K562 (cell line): ENCODE measurements around the gene DNAJC1. TPM values are rescaled to one million over a fixed set of nuclear protein-coding genes. Genes with fewer than 3 reads are reported as not detected.
A peak's percentile ranks its signal among the peaks of the same experiment; 100 is the strongest.

ENCODE experiments used
- GABPA ChIP-seq: fragments of 200-800 bp; sonication (Bioruptor generic); conservative IDR thresholded peaks from 2 replicates; pipeline ENCODE4 v1.6.1; 2016; ENCODE audit warnings: low read depth, missing genetic modification characterization, missing compliant biosample characterization
- HEY1 ChIP-seq: fragments of 250-450 bp; sonication (Bioruptor Pico); IDR thresholded peaks from 2 replicates; pipeline ENCODE4 v1.5.0; 2020; ENCODE audit warnings: mild to moderate bottlenecking, moderate library complexity, borderline replicate concordance
- HMBOX1 ChIP-seq: sonication (generic); IDR thresholded peaks from 2 replicates; pipeline ENCODE4 v1.6.1; 2016
- HNRNPLL ChIP-seq: fragments of 200-400 bp; formaldehyde crosslinking; IDR thresholded peaks from 2 replicates; pipeline ENCODE4 v1.6.1; 2017; ENCODE audit warnings: low read length, low read depth, mild to moderate bottlenecking; ENCODE audit not compliant: poor library complexity, severe bottlenecking
- MAFK ChIP-seq: IDR thresholded peaks from 2 replicates; pipeline ENCODE4 v1.6.1; 2011; ENCODE audit warnings: low read length, improper control_type of control experiment
- MTA2 ChIP-seq: fragments of 450-650 bp; IDR thresholded peaks from 2 replicates; pipeline ENCODE4 v1.6.1; 2016; ENCODE audit warnings: low read depth
- NFYB ChIP-seq: IDR thresholded peaks from 2 replicates; pipeline ENCODE4 v1.6.1; 2011; ENCODE audit warnings: mild to moderate bottlenecking, moderate library complexity; ENCODE audit not compliant: insufficient read length; ENCODE audit errors: extremely low read depth
- PRDM10 ChIP-seq: fragments of 450-650 bp; IDR thresholded peaks from 2 replicates; pipeline ENCODE4 v1.6.1; 2018; ENCODE audit not compliant: partially characterized antibody
- PTBP1 ChIP-seq: fragments of 200-400 bp; formaldehyde crosslinking; IDR thresholded peaks from 2 replicates; pipeline ENCODE4 v1.6.1; 2017; ENCODE audit warnings: low read depth, low read length
- RB1 ChIP-seq: fragments of 450-650 bp; IDR thresholded peaks from 2 replicates; pipeline ENCODE4 v1.6.1; 2017; ENCODE audit warnings: low read depth, mild to moderate bottlenecking
- SP1 ChIP-seq: sonication (generic); formaldehyde crosslinking; IDR thresholded peaks from 2 replicates; pipeline ENCODE4 v1.8.1; 2022; ENCODE audit warnings: mild to moderate bottlenecking, missing genetic modification reagents
- U2AF2 ChIP-seq: fragments of 200-400 bp; formaldehyde crosslinking; optimal IDR thresholded peaks from 2 replicates; pipeline ENCODE3; 2017; ENCODE audit warnings: low read depth, mild to moderate bottlenecking, low read length
- XRCC4 ChIP-seq: IDR thresholded peaks from one replicate; pipeline ENCODE4 v1.6.1; 2011; ENCODE audit not compliant: insufficient read depth, insufficient read length; ENCODE audit errors: extremely low read depth
- ZNF253 ChIP-seq: fragments of 250-450 bp; sonication (Bioruptor Pico); conservative IDR thresholded peaks from 2 replicates; pipeline ENCODE4 v1.6.1; 2021; ENCODE audit warnings: mild to moderate bottlenecking
- ZNF354B ChIP-seq: fragments of 250-450 bp; sonication (Bioruptor Pico); IDR thresholded peaks from 2 replicates; pipeline ENCODE4 v1.4.0; 2020
- ZNF445 ChIP-seq: fragments of 250-450 bp; sonication (Bioruptor Pico); IDR thresholded peaks from 2 replicates; pipeline ENCODE4 v1.4.0; 2020; ENCODE audit warnings: low read depth, mild to moderate bottlenecking, moderate library complexity
- ZNF57 ChIP-seq: fragments of 450-650 bp; formaldehyde crosslinking; IDR thresholded peaks from 2 replicates; pipeline ENCODE4 v1.4.0; 2020; ENCODE audit warnings: mild to moderate bottlenecking, moderate library complexity
- ZNF583 ChIP-seq: fragments of 250-450 bp; sonication (Bioruptor Pico); IDR thresholded peaks from 2 replicates; pipeline ENCODE4 v1.4.0; 2020
- ZNF609 ChIP-seq: sonication (generic); formaldehyde crosslinking; IDR thresholded peaks from 2 replicates; pipeline ENCODE4 v1.8.1; 2023; ENCODE audit warnings: missing genetic modification reagents, mild to moderate bottlenecking, borderline replicate concordance
- polyA plus RNA-seq, 8 experiments: library from polyadenylated mRNA; depleted of rRNA in 4 of 8; stranded (reverse) in 5 of 8; unstranded in 3 of 8; fragments of >200 nt; fragmentation: Nextera tagmentation in 2 of 8; fragmentation: Illumina TruSeq in 1 of 8; extraction: Ambion mirVana in 2 of 8; extraction: Trizol in 1 of 8; gene quantifications; 2 replicates each; pipeline versions ENCODE4 v1.2.1 to v1.2.3, GENCODE V29; 2011 to 2014; ENCODE audit warnings: inconsistent platforms in 1 of 8, missing spikeins in 1 of 8
- total RNA-seq, 7 experiments: library from RNA; depleted of rRNA in 6 of 7; stranded (reverse); fragments of >200 nt in 6 of 7; fragmentation: Illumina TruSeq in 2 of 7; extraction: Trizol in 2 of 7; gene quantifications; 2 replicates each; pipeline versions ENCODE4 v1.2.1 to v1.2.3, GENCODE V29; 2011 to 2021; ENCODE audit warnings: low replicate concordance in 1 of 7

The DNAJC1 gene
- total and polyA plus RNA-seq, 9 of the 15 experiments (the other 6 are each of a cell fraction or from before 2014, with no cell fraction given) = 5.4 to 77.6 (median 40.3) TPM

DNA sequence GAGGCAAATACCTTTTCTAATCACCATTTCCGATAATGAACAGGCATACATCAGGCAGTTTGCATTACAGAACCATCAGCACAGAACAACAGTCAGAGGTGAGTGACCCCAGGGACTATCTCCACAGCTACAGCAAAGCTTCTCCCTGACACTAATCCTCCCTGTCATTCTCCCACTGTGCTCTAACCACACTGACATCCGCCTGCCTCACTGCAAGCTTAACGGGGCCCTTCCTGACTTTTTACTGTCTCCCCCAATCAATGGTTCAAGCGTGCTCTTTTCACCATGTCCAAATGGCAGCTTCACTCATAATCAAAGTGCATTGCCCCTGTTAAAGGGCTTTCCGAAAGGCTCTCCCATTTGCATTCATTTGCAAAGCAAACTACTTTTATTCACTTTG, 196.3 kb downstream of the DNAJC1 start (continued):
- no peak for TF ChIP-seq ZNF609 (CRISPR knock-in tag)
- no peak for TF ChIP-seq ZNF253 (CRISPR knock-in tag)
- TF ChIP-seq MTA2 = peak; percentile 64
- no peak for TF ChIP-seq GABPA
- TF ChIP-seq ZNF354B (CRISPR knock-in tag) = no peak
- TF ChIP-seq HEY1 (CRISPR knock-in tag) = no peak
- no peak for TF ChIP-seq NFYB
- no peak for TF ChIP-seq ZNF445 (CRISPR knock-in tag)
- TF ChIP-seq ZNF583 (CRISPR knock-in tag) = no peak
- TF ChIP-seq ZNF57 = no peak
- no peak for TF ChIP-seq HMBOX1
- TF ChIP-seq HNRNPLL = no peak
- peak; percentile 70 for TF ChIP-seq PRDM10
- TF ChIP-seq SP1 (CRISPR knock-in tag) = no peak
- no peak for TF ChIP-seq RB1
- TF ChIP-seq PTBP1 = no peak
- no peak for TF ChIP-seq U2AF2
- no peak for TF ChIP-seq MAFK
- TF ChIP-seq XRCC4 = no peak
